HepG2 (cell line): ENCODE data around the gene SEC63. TPM values are rescaled to one million over a fixed set of nuclear protein-coding genes. Genes with fewer than 3 reads are reported as not detected.

Experiments
- ATAC-seq: fragments of 200-7000 bp; cut with Tn5 transposase; 3 replicates; pipeline ENCODE4 v1.9.1; 2020; ENCODE audit warnings: mild to moderate bottlenecking, moderate library complexity
- BruUV-seq: library from RNA; stranded (reverse); fragments of 400-500 nt; replicated peaks from 2 replicates; lab custom pipeline; 2021; lab: Mats Ljungman, UMichigan
- CTCF ChIA-PET: fragments of 300-600 bp; formaldehyde crosslinking; extraction: SDS; loops from one replicate; lab custom pipeline; 2021; ENCODE audit warnings: low total read pairs, inconsistent platforms, low intra/inter-chr PET ratio; lab: Yijun Ruan, JAX
- POLR2A ChIA-PET: fragments of 350-600 bp; sonication (Branson Sonifier 250); formaldehyde crosslinking; loops from one replicate; lab custom pipeline; 2020; ENCODE audit warnings: antibody characterized with exemption, inconsistent platforms; lab: Yijun Ruan, JAX
- DNase-seq: peaks from one replicate; pipeline ENCODE4 v3.0.0-alpha.2; 2015; ENCODE audit warnings: low spot score
- FAIRE-seq: peaks from 3 replicates; lab custom pipeline; 2011; peaks lifted over from hg19 to GRCh38; lab: Jason Lieb, UNC
- H2AFZ ChIP-seq: one replicate; pipeline ENCODE4 v1.6.1; 2011; ENCODE audit warnings: low read length, inconsistent platforms
- H3K27ac ChIP-seq: fragments of 300-600 bp; 3 replicates; pipeline ENCODE4 v1.8.0; 2011; ENCODE audit warnings: mixed run types, mild to moderate bottlenecking, mixed read lengths, low read length, inconsistent platforms; ENCODE audit not compliant: insufficient read depth; ENCODE audit errors: extremely low read length
- H3K27me3 ChIP-seq, 2 experiments: fragments of 200-600 bp in 1 of 2; 2 replicates in 1 of 2; 3 replicates in 1 of 2; pipeline versions ENCODE4 v1.6.0 to v1.8.0; 2011; ENCODE audit warnings: low read length in 2 of 2, mild to moderate bottlenecking in 2 of 2, moderate library complexity in 2 of 2, inconsistent platforms in 1 of 2; ENCODE audit not compliant: insufficient read depth in 2 of 2, control insufficient read depth in 1 of 2
- H3K36me3 ChIP-seq, 2 experiments: fragments of 200-600 bp in 1 of 2; replicated peaks in 1 of 2; 2 replicates in 1 of 2; 3 replicates in 1 of 2; pipeline versions ENCODE4 v1.5.1 to v1.8.0; 2011; ENCODE audit warnings: low read length in 2 of 2, inconsistent platforms in 1 of 2; ENCODE audit not compliant: insufficient read depth in 2 of 2, control insufficient read depth in 1 of 2
- H3K4me1 ChIP-seq: 2 replicates; pipeline ENCODE4 v1.5.1; 2012; ENCODE audit warnings: low read length, inconsistent platforms; ENCODE audit not compliant: insufficient read depth
- H3K4me2 ChIP-seq: 2 replicates; pipeline ENCODE4 v1.6.0; 2011; ENCODE audit warnings: low read depth, low read length, inconsistent platforms
- H3K4me3 ChIP-seq, 3 experiments: fragments of 200-600 bp in 1 of 3; sonication (generic), shearing (Covaris generic) in 1 of 3; replicated peaks in 1 of 3; 2 replicates each; pipeline ENCODE4 v1.5.1; 2011 to 2016; ENCODE audit warnings: low read length in 3 of 3, inconsistent platforms in 2 of 3, low read depth in 2 of 3, mild to moderate bottlenecking in 2 of 3, control low read depth in 1 of 3, mixed read lengths in 1 of 3; ENCODE audit not compliant: insufficient read depth in 1 of 3
- H3K79me2 ChIP-seq: one replicate; pipeline ENCODE4 v1.6.1; 2011; ENCODE audit warnings: low read length, inconsistent platforms; ENCODE audit not compliant: insufficient read depth
- H3K9ac ChIP-seq: 2 replicates; pipeline ENCODE4 v1.6.0; 2011; ENCODE audit warnings: mild to moderate bottlenecking, low read depth, low read length, inconsistent platforms; ENCODE audit not compliant: insufficient read depth
- H3K9me3 ChIP-seq: 2 replicates; pipeline ENCODE4 v1.5.1; 2012; ENCODE audit warnings: mild to moderate bottlenecking, low read length
- H4K20me1 ChIP-seq: 2 replicates; pipeline ENCODE4 v1.6.0; 2011; ENCODE audit warnings: inconsistent platforms, mild to moderate bottlenecking, low read length, moderate library complexity; ENCODE audit not compliant: insufficient read depth
- CCAR2 ChIP-seq: fragments of 200-400 bp; formaldehyde crosslinking; optimal IDR thresholded peaks from 2 replicates; pipeline ENCODE3; 2018; ENCODE audit warnings: low read depth, mild to moderate bottlenecking, low read length, moderate library complexity
- ELF4 ChIP-seq: sonication (generic); formaldehyde crosslinking; IDR thresholded peaks from 2 replicates; pipeline ENCODE4 v1.5.0; 2020; ENCODE audit warnings: missing genetic modification reagents, mild to moderate bottlenecking, moderate library complexity, borderline replicate concordance
- EZH2 ChIP-seq: conservative IDR thresholded peaks from 2 replicates; pipeline ENCODE4 v1.6.1; 2012; ENCODE audit warnings: mild to moderate bottlenecking, low read depth, low read length, moderate library complexity
- RELA ChIP-seq: sonication (generic); formaldehyde crosslinking; IDR thresholded peaks from 2 replicates; pipeline ENCODE4 v1.4.0; 2020; ENCODE audit warnings: missing genetic modification reagents
- SMAD1 ChIP-seq: sonication (generic); formaldehyde crosslinking; IDR thresholded peaks from 2 replicates; pipeline ENCODE4 v1.4.0; 2020; ENCODE audit warnings: missing genetic modification reagents, low read depth, mild to moderate bottlenecking, borderline replicate concordance
- ZNF709 ChIP-seq: sonication (generic); formaldehyde crosslinking; IDR thresholded peaks from 2 replicates; pipeline ENCODE4 v1.5.0; 2020; ENCODE audit warnings: mild to moderate bottlenecking, missing genetic modification reagents
- ZNF780A ChIP-seq: sonication (generic); formaldehyde crosslinking; IDR thresholded peaks from 2 replicates; pipeline ENCODE4 v1.8.0; 2022; ENCODE audit warnings: mild to moderate bottlenecking, missing genetic modification reagents, moderate library complexity
- WGBS: methylation state at CpG from one replicate; pipeline ENCODE4 v1.1.6; 2017; ENCODE audit warnings: low lambda C conversion rate; 5-methylcytosine and 5-hydroxymethylcytosine counted together
- in situ Hi-C: cut with HindIII; loops from 2 replicates; pipeline ENCODE4 v1.10.0; 2017; ENCODE audit warnings: low pct_unique_long_range_greater_than_20kb; ENCODE audit not compliant: extremely low pct_ligation_motif_present
- intact Hi-C: fragments of 100-400 bp; cut with micrococcal nuclease; formaldehyde crosslinking; loops from one replicate; pipeline ENCODE4 v1.10.0; 2022; ENCODE audit not compliant: unreplicated experiment
- polyA plus RNA-seq, 8 experiments: library from polyadenylated mRNA; depleted of rRNA in 3 of 8; stranded (reverse) in 7 of 8; unstranded in 1 of 8; fragments of >200 nt; fragmentation: Illumina TruSeq in 4 of 8; extraction: Trizol in 4 of 8; gene quantifications; 2 replicates each; pipeline versions ENCODE4 v1.2.1 to v1.2.3, GENCODE V29; 2011 to 2016; ENCODE audit warnings: low read depth in 4 of 8, missing spikeins in 1 of 8, mixed read lengths in 1 of 8; ENCODE audit not compliant: insufficient read depth in 1 of 8
- total RNA-seq, 5 experiments: library from RNA; depleted of rRNA; stranded (reverse); fragments of >200 nt; fragmentation: Illumina TruSeq; extraction: Trizol; gene quantifications; 2 replicates each; pipeline ENCODE4 v1.2.3, GENCODE V29; 2016; ENCODE audit warnings: low read depth in 1 of 5
- TF ChIP-seq, protein P1 (sequence below): sonication (generic); formaldehyde crosslinking; IDR thresholded peaks from 2 replicates; pipeline ENCODE4 v1.5.0; 2020; ENCODE audit warnings: mild to moderate bottlenecking, missing genetic modification reagents
- TF ChIP-seq, protein P2 (sequence below): sonication (generic); formaldehyde crosslinking; conservative IDR thresholded peaks from 2 replicates; pipeline ENCODE4 v1.8.0; 2022; ENCODE audit warnings: missing genetic modification reagents
- TF ChIP-seq, protein P3 (sequence below): sonication (generic); formaldehyde crosslinking; IDR thresholded peaks from 2 replicates; pipeline ENCODE4 v1.4.0; 2020; ENCODE audit warnings: mild to moderate bottlenecking, missing genetic modification reagents

Gene SEC63
- total and polyA plus RNA-seq, 2 of the 13 experiments (the other 11 are each of a cell fraction or from before 2014, with no cell fraction given), result 20.2 to 45.9 TPM

DNA sequence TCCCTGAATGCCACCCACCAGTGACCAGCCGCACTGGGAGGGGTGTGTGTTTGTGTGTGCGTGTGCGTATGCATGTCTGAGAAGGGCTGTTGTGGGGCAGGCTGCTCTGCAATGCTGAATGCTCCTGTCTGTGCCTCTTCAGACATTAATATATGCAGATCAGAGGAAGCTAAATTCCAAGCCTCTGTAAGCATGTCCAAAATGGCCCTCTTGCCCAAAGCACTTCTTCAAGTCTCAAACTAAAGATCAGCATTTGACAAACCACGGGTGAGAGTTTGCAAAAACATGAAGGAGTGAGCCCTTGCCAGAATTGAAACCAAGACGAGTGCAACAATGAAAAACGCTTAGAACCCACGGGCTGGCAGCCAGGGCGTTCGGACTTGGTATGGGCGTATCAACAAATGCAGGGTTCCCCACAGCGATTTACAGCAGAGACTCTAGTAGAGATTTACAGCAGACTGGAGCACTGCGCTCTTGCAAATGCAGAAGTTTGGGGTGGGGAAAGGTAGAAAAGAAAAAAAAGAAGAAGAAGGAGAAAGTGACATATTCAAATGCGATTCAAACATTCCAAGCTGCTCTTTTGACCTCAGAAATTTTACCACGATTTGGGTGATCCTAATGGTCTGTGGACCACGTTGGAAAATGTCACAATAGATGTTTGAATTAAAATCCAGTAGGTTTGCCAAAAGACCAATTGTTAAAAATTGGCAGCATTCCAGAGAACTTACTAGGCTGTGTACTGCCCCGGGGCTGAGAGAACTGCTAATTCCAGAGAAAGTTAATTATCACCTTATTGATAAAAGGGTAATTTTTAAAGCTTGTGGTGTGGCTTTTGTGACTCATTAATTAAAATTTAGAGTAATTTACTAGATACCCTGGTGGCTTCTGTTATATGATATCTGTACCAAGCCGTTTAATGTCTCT is 137.4 kb downstream of the SEC63 start:
- H3K27ac ChIP-seq, result no peak overlapping the region
- H4K20me1 ChIP-seq, result no peaks in the 10 kb centered on the region
- H3K4me1 ChIP-seq, result peaks cover 76% of the 10 kb centered on the region
- POLR2A ChIA-PET, result no interaction called here
- peaks cover 3 to 55% of the 10 kb centered on the region in 2 experiments for H3K27me3 ChIP-seq
- 15% methylated on average over 15 of the region's 17 CpGs for WGBS
- no peaks in the 10 kb centered on the region for H3K79me2 ChIP-seq
- in situ Hi-C loops (no loop called here), intact Hi-C loops (no loop called here)
- CTCF ChIA-PET, result no interaction called here
- H3K4me2 ChIP-seq, result peak overlapping the region; percentile 32; the same call in 1 of the 2 replicates
- no peaks in the 10 kb centered on the region for H3K36me3 ChIP-seq
- no peak for ATAC-seq
- no peak for FAIRE-seq
- H3K9ac ChIP-seq, result no peak overlapping the region
- no TSS peak for BruUV-seq
- no peak for DNase-seq
- H3K4me3 ChIP-seq, result peak overlapping the region in 1 of 3 experiments; percentile 14; a peak in 3 of 6 replicates
- no peaks in the 10 kb centered on the region for H3K9me3 ChIP-seq
- no peak overlapping the region for H2AFZ ChIP-seq
- TF ChIP-seq ELF4 (CRISPR knock-in tag) (no peak), RELA (CRISPR knock-in tag) (no peak), EZH2 (no peak), CCAR2 (no peak), ZNF780A (CRISPR knock-in tag) (no peak), ZNF709 (no peak), SMAD1 (CRISPR knock-in tag) (no peak)
- TF ChIP-seq, protein P1, sequence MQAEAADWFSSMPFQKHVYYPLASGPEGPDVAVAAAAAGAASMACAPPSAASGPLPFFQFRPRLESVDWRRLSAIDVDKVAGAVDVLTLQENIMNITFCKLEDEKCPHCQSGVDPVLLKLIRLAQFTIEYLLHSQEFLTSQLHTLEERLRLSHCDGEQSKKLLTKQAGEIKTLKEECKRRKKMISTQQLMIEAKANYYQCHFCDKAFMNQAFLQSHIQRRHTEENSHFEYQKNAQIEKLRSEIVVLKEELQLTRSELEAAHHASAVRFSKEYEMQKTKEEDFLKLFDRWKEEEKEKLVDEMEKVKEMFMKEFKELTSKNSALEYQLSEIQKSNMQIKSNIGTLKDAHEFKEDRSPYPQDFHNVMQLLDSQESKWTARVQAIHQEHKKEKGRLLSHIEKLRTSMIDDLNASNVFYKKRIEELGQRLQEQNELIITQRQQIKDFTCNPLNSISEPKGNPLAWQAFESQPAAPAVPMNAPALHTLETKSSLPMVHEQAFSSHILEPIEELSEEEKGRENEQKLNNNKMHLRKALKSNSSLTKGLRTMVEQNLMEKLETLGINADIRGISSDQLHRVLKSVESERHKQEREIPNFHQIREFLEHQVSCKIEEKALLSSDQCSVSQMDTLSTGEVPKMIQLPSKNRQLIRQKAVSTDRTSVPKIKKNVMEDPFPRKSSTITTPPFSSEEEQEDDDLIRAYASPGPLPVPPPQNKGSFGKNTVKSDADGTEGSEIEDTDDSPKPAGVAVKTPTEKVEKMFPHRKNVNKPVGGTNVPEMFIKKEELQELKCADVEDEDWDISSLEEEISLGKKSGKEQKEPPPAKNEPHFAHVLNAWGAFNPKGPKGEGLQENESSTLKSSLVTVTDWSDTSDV, result no peak
- TF ChIP-seq, protein P2, sequence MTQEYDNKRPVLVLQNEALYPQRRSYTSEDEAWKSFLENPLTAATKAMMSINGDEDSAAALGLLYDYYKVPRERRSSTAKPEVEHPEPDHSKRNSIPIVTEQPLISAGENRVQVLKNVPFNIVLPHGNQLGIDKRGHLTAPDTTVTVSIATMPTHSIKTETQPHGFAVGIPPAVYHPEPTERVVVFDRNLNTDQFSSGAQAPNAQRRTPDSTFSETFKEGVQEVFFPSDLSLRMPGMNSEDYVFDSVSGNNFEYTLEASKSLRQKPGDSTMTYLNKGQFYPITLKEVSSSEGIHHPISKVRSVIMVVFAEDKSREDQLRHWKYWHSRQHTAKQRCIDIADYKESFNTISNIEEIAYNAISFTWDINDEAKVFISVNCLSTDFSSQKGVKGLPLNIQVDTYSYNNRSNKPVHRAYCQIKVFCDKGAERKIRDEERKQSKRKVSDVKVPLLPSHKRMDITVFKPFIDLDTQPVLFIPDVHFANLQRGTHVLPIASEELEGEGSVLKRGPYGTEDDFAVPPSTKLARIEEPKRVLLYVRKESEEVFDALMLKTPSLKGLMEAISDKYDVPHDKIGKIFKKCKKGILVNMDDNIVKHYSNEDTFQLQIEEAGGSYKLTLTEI (CRISPR knock-in tag), result no peak
- TF ChIP-seq, protein P3, sequence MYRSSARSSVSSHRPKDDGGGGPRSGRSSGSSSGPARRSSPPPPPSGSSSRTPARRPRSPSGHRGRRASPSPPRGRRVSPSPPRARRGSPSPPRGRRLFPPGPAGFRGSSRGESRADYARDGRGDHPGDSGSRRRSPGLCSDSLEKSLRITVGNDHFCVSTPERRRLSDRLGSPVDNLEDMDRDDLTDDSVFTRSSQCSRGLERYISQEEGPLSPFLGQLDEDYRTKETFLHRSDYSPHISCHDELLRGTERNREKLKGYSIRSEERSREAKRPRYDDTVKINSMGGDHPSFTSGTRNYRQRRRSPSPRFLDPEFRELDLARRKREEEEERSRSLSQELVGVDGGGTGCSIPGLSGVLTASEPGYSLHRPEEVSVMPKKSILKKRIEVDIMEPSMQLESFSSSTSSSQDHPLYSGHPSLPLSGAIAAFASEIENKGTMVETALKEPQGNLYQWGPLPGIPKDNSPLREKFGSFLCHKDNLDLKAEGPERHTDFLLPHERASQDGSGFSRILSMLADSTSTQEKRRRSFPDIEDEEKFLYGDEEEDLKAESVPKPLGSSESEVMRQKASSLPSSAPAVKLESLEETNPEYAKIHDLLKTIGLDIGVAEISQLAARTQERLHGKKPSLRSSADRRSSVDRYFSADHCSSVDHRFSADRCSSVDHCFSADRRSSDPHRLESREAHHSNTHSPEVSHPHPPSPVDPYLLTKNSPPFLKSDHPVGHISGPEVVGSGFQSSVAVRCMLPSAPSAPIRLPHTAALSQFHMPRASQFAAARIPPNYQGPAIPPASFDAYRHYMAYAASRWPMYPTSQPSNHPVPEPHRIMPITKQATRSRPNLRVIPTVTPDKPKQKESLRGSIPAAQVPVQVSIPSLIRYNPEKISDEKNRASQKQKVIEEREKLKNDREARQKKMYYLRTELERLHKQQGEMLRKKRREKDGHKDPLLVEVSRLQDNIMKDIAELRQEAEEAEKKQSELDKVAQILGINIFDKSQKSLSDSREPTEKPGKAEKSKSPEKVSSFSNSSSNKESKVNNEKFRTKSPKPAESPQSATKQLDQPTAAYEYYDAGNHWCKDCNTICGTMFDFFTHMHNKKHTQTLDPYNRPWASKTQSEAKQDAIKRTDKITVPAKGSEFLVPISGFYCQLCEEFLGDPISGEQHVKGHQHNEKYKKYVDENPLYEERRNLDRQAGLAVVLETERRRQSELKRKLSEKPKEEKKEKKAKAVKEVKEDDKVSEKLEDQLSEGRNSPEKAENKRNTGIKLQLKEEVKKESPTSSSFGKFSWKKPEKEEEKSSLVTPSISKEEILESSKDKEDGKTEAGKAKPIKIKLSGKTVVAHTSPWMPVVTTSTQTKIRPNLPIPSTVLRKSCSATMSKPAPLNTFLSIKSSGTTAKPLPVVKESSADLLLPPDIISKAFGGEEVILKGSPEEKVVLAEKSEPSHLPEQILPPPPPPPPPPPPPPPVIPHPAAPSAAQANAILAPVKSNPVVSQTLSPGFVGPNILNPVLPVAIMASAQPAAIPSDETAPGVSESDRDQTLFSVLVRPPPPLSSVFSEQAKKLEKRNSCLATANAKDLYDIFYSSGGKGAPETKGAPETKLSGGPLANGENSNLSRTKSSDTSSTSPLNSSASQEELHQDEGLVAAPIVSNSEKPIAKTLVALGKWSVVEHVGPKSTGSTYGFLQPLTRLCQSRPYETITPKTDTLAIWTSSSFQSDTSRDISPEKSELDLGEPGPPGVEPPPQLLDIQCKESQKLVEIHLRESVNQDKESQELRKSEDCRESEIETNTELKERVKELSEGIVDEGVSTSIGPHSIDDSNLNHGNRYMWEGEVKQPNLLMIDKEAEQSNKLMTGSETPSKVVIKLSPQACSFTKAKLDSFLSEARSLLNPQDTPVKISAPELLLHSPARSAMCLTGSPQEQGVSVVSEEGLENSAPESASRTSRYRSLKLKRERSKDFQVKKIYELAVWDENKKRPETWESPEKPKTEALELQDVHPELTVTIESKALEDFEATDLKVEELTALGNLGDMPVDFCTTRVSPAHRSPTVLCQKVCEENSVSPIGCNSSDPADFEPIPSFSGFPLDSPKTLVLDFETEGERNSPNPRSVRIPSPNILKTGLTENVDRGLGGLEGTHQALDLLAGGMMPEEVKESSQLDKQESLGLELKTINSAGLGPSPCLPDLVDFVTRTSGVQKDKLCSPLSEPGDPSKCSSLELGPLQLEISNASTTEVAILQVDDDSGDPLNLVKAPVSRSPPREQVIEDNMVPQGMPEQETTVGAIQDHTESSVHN (CRISPR knock-in tag), result no peak
